PFSK-1 (cell line): Measurements from ENCODE around the gene TMEM63A.

ENCODE experiments used
- FOXP2 ChIP-seq: optimal IDR thresholded peaks from 2 replicates; pipeline ENCODE3; 2011; ENCODE audit warnings: borderline replicate concordance, control low read depth, inconsistent platforms; ENCODE audit not compliant: insufficient read depth; ENCODE audit errors: extremely low read length, extremely low read depth
- POLR2AphosphoS5 ChIP-seq: IDR thresholded peaks from 2 replicates; pipeline ENCODE4 v1.6.1; 2012; ENCODE audit warnings: low read depth, mild to moderate bottlenecking, control low read depth, low read length, moderate library complexity
- REST ChIP-seq, 2 experiments: IDR thresholded peaks; 2 replicates each; pipeline versions ENCODE4 v1.6.1 to v1.8.0; 2011 to 2012; ENCODE audit warnings: low read depth in 2 of 2, low read length in 2 of 2, control low read depth in 1 of 2, inconsistent platforms in 1 of 2, mild to moderate bottlenecking in 1 of 2, moderate library complexity in 1 of 2; ENCODE audit not compliant: insufficient read depth in 1 of 2
- SIN3A ChIP-seq: IDR thresholded peaks from 2 replicates; pipeline ENCODE4 v1.6.1; 2012; ENCODE audit warnings: mild to moderate bottlenecking, low read length, moderate library complexity, borderline replicate concordance; ENCODE audit not compliant: insufficient read depth
- TAF1 ChIP-seq: IDR thresholded peaks from 2 replicates; pipeline ENCODE4 v1.6.1; 2012; ENCODE audit warnings: low read length, control low read depth, borderline replicate concordance; ENCODE audit not compliant: insufficient read depth

Gene TMEM63A

GRCh38 chr1:225863167-225863566 lies 19.0 kb downstream of the TMEM63A start:
- TF ChIP-seq REST (IDR thresholded peaks at IDR 0.05; ENCODE audit: insufficient read depth in 1 of 2, low read depth in 2 of 2, low read length in 2 of 2), result no peak
- TF ChIP-seq SIN3A, result no peak
- no peak for TF ChIP-seq POLR2AphosphoS5
- no peak for TF ChIP-seq FOXP2
- TF ChIP-seq TAF1, result no peak

- TF ChIP-seq SIN3A (no peak), REST (IDR thresholded peaks at IDR 0.05; ENCODE audit: insufficient read depth in 1 of 2, low read depth in 2 of 2, low read length in 2 of 2) (no peak), FOXP2 (no peak), POLR2AphosphoS5 (no peak)
Observed at GRCh38 chr1:225862581-225862950, 19.6 kb downstream of the TMEM63A start.

- TF ChIP-seq TAF1, result no peak
- TF ChIP-seq REST (IDR thresholded peaks at IDR 0.05; ENCODE audit: insufficient read depth in 1 of 2, low read depth in 2 of 2, low read length in 2 of 2), result no peak
- TF ChIP-seq FOXP2, result no peak
- TF ChIP-seq SIN3A, result no peak
- no peak for TF ChIP-seq POLR2AphosphoS5
Observed at GRCh38 chr1:225861834-225862580, 20.2 kb downstream of the TMEM63A start.

GRCh38 chr1:225860876-225861441 lies 21.2 kb downstream of the TMEM63A start:
- TF ChIP-seq SIN3A (no peak), POLR2AphosphoS5 (no peak), REST (IDR thresholded peaks at IDR 0.05; ENCODE audit: insufficient read depth in 1 of 2, low read depth in 2 of 2, low read length in 2 of 2) (no peak), TAF1 (no peak), FOXP2 (no peak)

- TF ChIP-seq POLR2AphosphoS5 (no peak), FOXP2 (no peak), SIN3A (no peak), REST (IDR thresholded peaks at IDR 0.05; ENCODE audit: insufficient read depth in 1 of 2, low read depth in 2 of 2, low read length in 2 of 2) (no peak), TAF1 (no peak)
Observed at GRCh38 chr1:225860107-225860506, 22.1 kb downstream of the TMEM63A start.
